Mammary microvascular endothelial cell (primary cell): ENCODE results near the gene SMC5. TPM values are rescaled to one million over a fixed set of nuclear protein-coding genes. Genes with fewer than 3 reads are reported as not detected.

Source experiments
- total RNA-seq: library from RNA; depleted of rRNA; stranded (reverse); fragments of >200 nt; gene quantifications from 2 replicates; pipeline ENCODE4 v1.2.3, GENCODE V29; 2015

Gene SMC5
- total RNA-seq = 13.8 and 14.3 TPM in 2 replicates

GRCh38 chr9:70258692-70259511 lies at the start of gene SMC5:
Gene SMC5 (plus strand): TSS chr9:70258978. CDS start chr9:70259079, 101 bp downstream.

Other genes with a start within 250 kb of the SMC5 start
- gene MAMDC2, start 215.1 kb upstream of the SMC5 start, total RNA-seq = 4.0 and 4.9 TPM in 2 replicates
- gene KLF9, start 155.7 kb downstream of the SMC5 start, total RNA-seq = 16.1 and 16.3 TPM in 2 replicates